Measurements from ENCODE around the gene TRIM47. TPM values are rescaled to one million over a fixed set of nuclear protein-coding genes. Genes with fewer than 3 reads are reported as not detected.
"Not testable (repeated sequence)": the region's sequence is repeated elsewhere in the genome, so short reads cannot be mapped to it uniquely, and the experiment has no call there.

The TRIM47 gene
- total RNA-seq, 4 donors from 2014 or later: 21.0 to 146 (median 40.8) TPM

- H3K4me1 ChIP-seq: peaks cover 12 to 96% (median 47%) of the 10 kb centered on the region in 3 donors
- peak overlapping the region; percentile 75 to 99 (median 96) for H3K27ac ChIP-seq
- H3K27me3 ChIP-seq: no peaks in the 10 kb centered on the region
- no peaks in the 10 kb centered on the region for H3K9me3 ChIP-seq
- no peak for ATAC-seq
- H3K4me3 ChIP-seq: no peak overlapping the region
- TF ChIP-seq POLR2A (IDR thresholded peaks at IDR 0.05) (no peak), EP300 (IDR thresholded peaks at IDR 0.05) (no peak)
- H3K36me3 ChIP-seq: peaks cover 0 to 24% of the 10 kb centered on the region in 2 donors
- 73 to 85% methylated on average over 2 to 13 of the region's 38 CpGs for WGBS, 2 donors (ENCODE audit: low coverage in 1 of 2)
These were observed 3.8 kb downstream of the TRIM47 start for GRCh38 chr17:75874323-75875181.

GRCh38 chr17:75873587-75874322, 4.6 kb downstream of the TRIM47 start:
- Histone ChIP-seq H3K4me3 (no peak overlapping the region), H3K9me3 (no peaks in the 10 kb centered on the region), H3K4me1 (peaks cover 12 to 99% (median 49%) of the 10 kb centered on the region in 3 donors), H3K27ac (peak overlapping the region; percentile 75 to 99 (median 96)), H3K27me3 (no peaks in the 10 kb centered on the region), H3K36me3 (peaks cover 0 to 24% of the 10 kb centered on the region in 2 donors)
- no peak for ATAC-seq
- 5 to 83% methylated on average over 3 to 4 of the region's 11 CpGs for WGBS, 2 donors (ENCODE audit: low coverage in 1 of 2)
- TF ChIP-seq EP300 (IDR thresholded peaks at IDR 0.05): no peak
- TF ChIP-seq POLR2A (IDR thresholded peaks at IDR 0.05): peak in 1 of 2 donors; percentile 4

- TF ChIP-seq CTCF (IDR thresholded peaks at IDR 0.05): peak in 1 of 4 experiments; percentile 7
- no peak for TF ChIP-seq EP300 (IDR thresholded peaks at IDR 0.05)
- peak; percentile 62 for TF ChIP-seq POLR2AphosphoS5 (IDR thresholded peaks at IDR 0.05)
- peak; percentile 19 to 49 for TF ChIP-seq POLR2A (IDR thresholded peaks at IDR 0.05)
- Histone ChIP-seq H3K9me3 (no peaks in the 10 kb centered on the region), H3K4me1 (peaks cover 12 to 98% (median 52%) of the 10 kb centered on the region in 3 donors), H3K27ac (peak overlapping the region; percentile 75 to 99 (median 96)), H3K36me3 (peaks cover 0 to 24% of the 10 kb centered on the region in 2 donors), H3K27me3 (no peaks in the 10 kb centered on the region), H3K4me3 (no peak overlapping the region)
- peak; percentile 70 for ATAC-seq
- WGBS, 2 donors (ENCODE audit: low coverage in 1 of 2): no CpG with 5 or more reads among the region's 13 CpGs
These were observed 5.7 kb downstream of the TRIM47 start for GRCh38 chr17:75872434-75873351.

- not testable (repeated sequence) for H3K27me3 ChIP-seq, ATAC-seq, H3K9me3 ChIP-seq
- H3K4me1 ChIP-seq: peaks cover 3 to 76% (median 37%) of the 10 kb centered on the region in 3 donors
- peaks cover 0 to 16% of the 10 kb centered on the region in 2 donors for H3K36me3 ChIP-seq
- H3K4me3 ChIP-seq: peak overlapping the region in 1 of 2 donors; percentile 42
- 36 to 62% methylated on average over 4 to 7 of the region's 10 CpGs for WGBS, 2 donors (ENCODE audit: low coverage in 1 of 2)
- H3K27ac ChIP-seq: peak overlapping the region; percentile 85 to 99 (median 92)
These were observed 8.2 kb downstream of the TRIM47 start for GRCh38 chr17:75870228-75870627.

DNA sequence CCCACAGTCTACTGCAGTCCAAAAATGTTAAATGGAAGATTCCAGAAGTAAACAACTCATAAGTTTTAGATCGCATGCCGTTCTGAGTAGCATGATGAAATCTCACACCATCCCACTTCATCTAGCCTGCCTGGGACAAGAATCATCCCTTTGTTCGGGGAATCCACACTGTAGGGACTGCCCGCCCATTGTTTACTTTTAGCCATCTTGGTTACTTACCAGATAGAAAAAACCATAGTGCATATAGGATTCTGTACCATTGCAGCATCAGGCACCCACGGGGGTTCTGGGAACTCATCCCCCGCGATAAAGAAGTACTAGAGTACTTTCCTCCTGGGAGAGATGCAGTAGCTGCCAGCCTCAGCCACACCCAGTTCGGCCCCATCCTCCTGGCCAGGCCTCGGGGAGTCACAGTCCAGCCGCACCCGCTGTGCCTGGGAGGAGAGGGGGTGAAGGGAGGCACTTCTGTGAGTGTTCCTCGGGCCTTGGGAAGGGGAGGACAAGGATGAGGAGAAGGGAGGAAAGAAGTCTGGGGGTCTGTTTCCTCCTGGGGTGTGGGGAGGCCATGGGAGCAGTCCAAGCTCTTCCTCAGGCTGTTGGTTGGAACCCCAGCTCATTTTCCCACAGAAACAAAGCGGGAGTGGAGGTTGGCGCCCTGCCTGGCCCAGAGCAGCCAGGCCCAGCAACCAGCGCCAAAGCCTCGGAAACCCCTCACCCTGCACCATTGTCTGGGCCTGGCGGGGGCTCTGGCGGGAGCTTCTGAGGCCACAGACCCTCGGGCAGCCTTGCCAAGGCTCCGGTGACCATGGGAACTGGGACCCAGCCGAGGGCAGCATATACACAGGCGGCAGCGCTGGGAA, 8.9 kb downstream of the TRIM47 start:
- Histone ChIP-seq H3K4me1 (peaks cover 3 to 76% (median 37%) of the 10 kb centered on the region in 3 donors), H3K4me3 (peak overlapping the region in 1 of 2 donors; percentile 42), H3K9me3 (no peaks in the 10 kb centered on the region), H3K27ac (peak overlapping the region; percentile 85 to 99 (median 92)), H3K36me3 (peaks cover 0 to 9% of the 10 kb centered on the region in 2 donors), H3K27me3 (no peaks in the 10 kb centered on the region)
- peak; percentile 60 for TF ChIP-seq POLR2AphosphoS5 (IDR thresholded peaks at IDR 0.05)
- peak in 1 of 2 donors; percentile 35 for TF ChIP-seq POLR2A (IDR thresholded peaks at IDR 0.05)
- TF ChIP-seq CTCF (IDR thresholded peaks at IDR 0.05): no peak
- WGBS, 2 donors (ENCODE audit: low coverage in 1 of 2): 6 to 16% methylated on average over 5 to 7 of the region's 23 CpGs
- peak; percentile 60 for ATAC-seq

- H3K9me3 ChIP-seq: not testable (repeated sequence)
These were observed 9.6 kb downstream of the TRIM47 start for GRCh38 chr17:75868730-75869281.

DNA sequence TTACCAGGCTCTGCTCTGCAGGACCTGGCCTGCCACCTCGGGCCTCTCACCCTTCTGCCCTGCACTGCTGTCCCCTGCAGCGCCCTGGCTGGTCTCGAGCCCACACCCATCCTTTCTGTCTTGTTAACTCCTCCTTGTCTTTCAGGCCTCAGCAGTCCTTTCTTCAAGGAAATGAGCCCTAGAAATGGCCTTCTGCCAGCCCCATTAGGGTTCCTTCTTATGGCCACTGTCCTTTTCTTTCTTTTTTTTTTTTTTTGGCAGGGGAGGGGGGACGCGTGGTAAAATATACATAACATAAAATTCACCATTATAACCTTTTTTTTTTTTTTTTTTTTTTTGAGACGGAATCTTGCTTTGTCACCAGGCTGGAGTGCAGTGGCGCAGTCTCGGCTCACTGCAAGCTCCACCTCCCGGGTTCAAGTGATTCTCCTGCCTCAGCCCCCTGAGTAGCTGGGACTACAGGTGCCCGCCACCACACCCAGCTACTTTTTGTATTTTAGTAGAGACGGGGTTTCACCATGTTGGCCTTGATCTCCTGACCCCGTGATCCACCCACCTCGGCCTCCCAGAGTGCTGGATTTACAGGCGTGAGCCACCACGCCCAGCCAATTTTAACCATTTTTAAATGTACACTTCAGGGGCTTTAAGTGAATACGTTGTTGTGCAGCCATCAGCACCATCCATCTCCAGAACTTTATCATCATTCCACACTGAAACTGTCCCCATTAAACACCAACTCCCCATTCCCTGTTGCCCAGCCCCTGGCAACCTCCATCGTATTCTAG, 12.8 kb downstream of the TRIM47 start:
- peaks cover 0 to 63% (median 35%) of the 10 kb centered on the region in 3 donors for H3K4me1 ChIP-seq
- not testable (repeated sequence) for H3K4me3 ChIP-seq, ATAC-seq, H3K36me3 ChIP-seq, H3K9me3 ChIP-seq, H3K27me3 ChIP-seq
- H3K27ac ChIP-seq: peak overlapping the region in 3 of 4 donors; percentile 78 to 84 (median 80)
- 73 to 74% methylated on average over 6 to 11 of the region's 17 CpGs for WGBS, 2 donors (ENCODE audit: low coverage in 1 of 2)

More at GRCh38 chr17:75868730-75869281, 9.6 kb downstream of the TRIM47 start:
- not testable (repeated sequence) for ATAC-seq, H3K36me3 ChIP-seq, H3K27me3 ChIP-seq, H3K4me3 ChIP-seq
- peaks cover 3 to 76% (median 35%) of the 10 kb centered on the region in 3 donors for H3K4me1 ChIP-seq
- 61 to 96% methylated on average over 5 to 8 of the region's 12 CpGs for WGBS, 2 donors (ENCODE audit: low coverage in 1 of 2)
- peak overlapping the region; percentile 85 to 99 (median 92) for H3K27ac ChIP-seq

DNA sequence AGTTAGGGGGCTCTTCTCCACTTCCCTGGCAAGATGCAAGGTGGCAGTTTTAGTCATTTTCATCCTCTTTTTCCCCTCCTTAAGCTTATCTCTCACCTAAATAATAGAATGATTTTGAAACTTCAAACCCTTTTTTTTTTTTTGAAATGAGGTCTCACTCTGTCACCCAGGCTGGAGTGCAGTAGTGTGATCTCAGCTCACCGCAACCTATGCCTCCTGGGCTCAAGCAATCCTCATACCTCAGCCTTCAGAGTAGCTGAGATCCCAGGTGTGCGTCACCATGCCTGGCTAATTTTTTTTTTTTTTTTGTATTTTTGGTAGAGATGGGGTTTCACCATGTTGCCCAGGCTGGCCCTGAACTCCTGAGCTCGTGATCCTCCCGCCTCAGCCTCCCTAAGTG, 13.5 kb downstream of the TRIM47 start:
- peaks cover 0 to 56% (median 35%) of the 10 kb centered on the region in 3 donors for H3K4me1 ChIP-seq
- ATAC-seq, H3K9me3 ChIP-seq, H3K36me3 ChIP-seq, H3K4me3 ChIP-seq, H3K27me3 ChIP-seq: not testable (repeated sequence)
- 74 to 90% methylated on average over 1 to 4 of the region's 4 CpGs for WGBS, 2 donors (ENCODE audit: low coverage in 1 of 2)
- peak overlapping the region; percentile 52 to 84 (median 79) for H3K27ac ChIP-seq
